GM12878 (cell line): Measurements from ENCODE around the gene EFCAB7. TPM values are rescaled to one million over a fixed set of nuclear protein-coding genes. Genes with fewer than 3 reads are reported as not detected.

Source experiments
- ATAC-seq: fragments of 200-7000 bp; cut with Tn5 transposase; 3 replicates; pipeline ENCODE4 v1.9.1; 2020; ENCODE audit warnings: mild to moderate bottlenecking, moderate library complexity
- BruUV-seq: library from RNA; stranded (reverse); fragments of 400-500 nt; replicated peaks from 2 replicates; lab custom pipeline; 2021; lab: Mats Ljungman, UMichigan
- CTCF ChIA-PET: fragments of 300-600 bp; sonication (Branson Sonifier 250); formaldehyde crosslinking; extraction: SDS; loops from one replicate; lab custom pipeline; 2021; ENCODE audit warnings: inconsistent platforms; lab: Yijun Ruan, JAX
- POLR2A ChIA-PET: fragments of 350-600 bp; formaldehyde crosslinking; extraction: SDS; loops from one replicate; lab custom pipeline; 2021; ENCODE audit warnings: inconsistent platforms; lab: Charles Lee
- RAD21 ChIA-PET: fragments of 300-600 bp; sonication (Branson Sonifier 250); formaldehyde crosslinking; loops from one replicate; lab custom pipeline; 2023; ENCODE audit warnings: antibody characterized with exemption; ENCODE audit not compliant: unreplicated experiment; lab: Charles Lee
- SMC1A ChIA-PET: fragments of 300-600 bp; sonication (Branson Sonifier 250); formaldehyde crosslinking; loops from one replicate; lab custom pipeline; 2023; ENCODE audit not compliant: unreplicated experiment, uncharacterized antibody; lab: Charles Lee
- DNase-seq: peaks from one replicate; pipeline ENCODE4 v3.0.0-alpha.2; 2011; ENCODE audit warnings: low read depth, low spot score
- FAIRE-seq: peaks from 3 replicates; lab custom pipeline; 2011; peaks lifted over from hg19 to GRCh38; lab: Jason Lieb, UNC
- H2AFZ ChIP-seq: 2 replicates; pipeline ENCODE4 v1.6.0; 2011; ENCODE audit warnings: low read depth, low read length, control low read depth; ENCODE audit not compliant: control insufficient read depth
- H3K27ac ChIP-seq: 2 replicates; pipeline ENCODE4 v1.5.1; 2011; ENCODE audit warnings: control low read depth; ENCODE audit not compliant: control insufficient read depth, insufficient read depth
- H3K27me3 ChIP-seq, 2 experiments: replicated peaks in 1 of 2; 2 replicates each; pipeline versions ENCODE4 v1.6.0 to v1.6.1; 2011; ENCODE audit warnings: low read length in 1 of 2; ENCODE audit not compliant: control insufficient read depth in 2 of 2, insufficient read depth in 2 of 2
- H3K36me3 ChIP-seq, 2 experiments: 2 replicates each; pipeline ENCODE4 v1.5.1; 2011; ENCODE audit warnings: low read length in 1 of 2; ENCODE audit not compliant: control insufficient read depth in 2 of 2, insufficient read depth in 2 of 2
- H3K4me1 ChIP-seq: 2 replicates; pipeline ENCODE4 v1.6.1; 2011; ENCODE audit warnings: mild to moderate bottlenecking, low read length, moderate library complexity, mixed read lengths; ENCODE audit not compliant: control insufficient read depth, insufficient read depth
- H3K4me2 ChIP-seq: 2 replicates; pipeline ENCODE4 v1.6.0; 2011; ENCODE audit warnings: control low read depth; ENCODE audit not compliant: control insufficient read depth, insufficient read depth
- H3K4me3 ChIP-seq: fragments of 200-600 bp; sonication (generic); 2 replicates; pipeline ENCODE4 v1.5.1; 2016
- H3K79me2 ChIP-seq: 2 replicates; pipeline ENCODE4 v1.6.0; 2011; ENCODE audit warnings: low read length; ENCODE audit not compliant: control insufficient read depth, insufficient read depth
- H3K9ac ChIP-seq: 2 replicates; pipeline ENCODE4 v1.8.0; 2011; ENCODE audit warnings: low read length, control low read depth, mixed read lengths; ENCODE audit not compliant: control insufficient read depth, insufficient read depth
- H3K9me3 ChIP-seq: replicated peaks from 3 replicates; pipeline ENCODE4 v1.5.1; 2011; ENCODE audit warnings: mild to moderate bottlenecking, low read length; ENCODE audit not compliant: control insufficient read depth, insufficient read depth
- H4K20me1 ChIP-seq: 2 replicates; pipeline ENCODE4 v1.6.0; 2011; ENCODE audit not compliant: control insufficient read depth, insufficient read depth
- ASH2L ChIP-seq: fragments of 300-600, 200-600 bp; sonication (generic); IDR thresholded peaks from 2 replicates; pipeline ENCODE4 v1.6.1; 2017; ENCODE audit warnings: low read depth, mild to moderate bottlenecking, borderline replicate concordance
- BMI1 ChIP-seq: fragments of 450-650 bp; IDR thresholded peaks from 2 replicates; pipeline ENCODE4 v1.6.1; 2016; ENCODE audit warnings: mild to moderate bottlenecking, moderate library complexity, borderline replicate concordance
- CEBPB ChIP-seq, 2 experiments: fragments of 150-350 bp in 1 of 2; IDR thresholded peaks; 2 replicates each; pipeline ENCODE4 v1.6.1; 2012 to 2014; ENCODE audit warnings: low read depth in 2 of 2, low read length in 2 of 2, borderline replicate concordance in 1 of 2, inconsistent platforms in 1 of 2
- FOS ChIP-seq: IDR thresholded peaks from 3 replicates; pipeline ENCODE4 v1.6.1; 2011; ENCODE audit warnings: borderline replicate concordance; ENCODE audit not compliant: insufficient read length; ENCODE audit errors: extremely low read depth
- HDGF ChIP-seq: fragments of 450-650 bp; IDR thresholded peaks from 2 replicates; pipeline ENCODE4 v1.6.1; 2016; ENCODE audit warnings: antibody characterized with exemption
- LARP7 ChIP-seq: fragments of 450-650 bp; IDR thresholded peaks from 2 replicates; pipeline ENCODE4 v1.6.1; 2017; ENCODE audit warnings: mild to moderate bottlenecking
- PML ChIP-seq: IDR thresholded peaks from 2 replicates; pipeline ENCODE4 v1.6.1; 2012; ENCODE audit warnings: low read length, inconsistent platforms
- TCF7 ChIP-seq: IDR thresholded peaks from 2 replicates; pipeline ENCODE4 v1.6.1; 2014; ENCODE audit warnings: antibody characterized with exemption, borderline replicate concordance
- WGBS: methylation state at CpG from one replicate; pipeline ENCODE4 v1.1.6; 2016; ENCODE audit warnings: low lambda C conversion rate; ENCODE audit not compliant: insufficient replicate concordance, insufficient coverage; ENCODE audit errors: missing lambda C conversion rate; 5-methylcytosine and 5-hydroxymethylcytosine counted together
- in situ Hi-C: fragments of 300-500 bp; cut with MboI; formaldehyde crosslinking; loops from 9 replicates; pipeline ENCODE4 v1.14.3; 2018; ENCODE audit warnings: mixed read lengths
- intact Hi-C: fragments of 100-400 bp; cut with micrococcal nuclease; formaldehyde crosslinking; loops from one replicate; pipeline ENCODE4 v1.14.2; 2022; ENCODE audit not compliant: unreplicated experiment
- polyA plus RNA-seq, 11 experiments: library from polyadenylated mRNA; depleted of rRNA in 4 of 11; unstranded in 6 of 11; stranded (reverse) in 5 of 11; fragments of >200 nt; fragmentation: Nextera tagmentation in 4 of 11; fragmentation: Illumina TruSeq in 1 of 11; extraction: Ambion mirVana in 4 of 11; extraction: Trizol in 1 of 11; gene quantifications; 1 replicate in 1 of 11; 2 replicates in 10 of 11; pipeline versions ENCODE4 v1.2.1 to v1.2.3, GENCODE V29; 2011 to 2016; ENCODE audit warnings: inconsistent platforms in 2 of 11, missing spikeins in 2 of 11, low read depth in 1 of 11
- total RNA-seq, 4 experiments: library from RNA; depleted of rRNA in 3 of 4; stranded (reverse); fragments of >200 nt in 3 of 4; fragmentation: Illumina TruSeq in 1 of 4; extraction: Trizol in 1 of 4; gene quantifications; 2 replicates each; pipeline versions ENCODE4 v1.2.1 to v1.2.3, GENCODE V29; 2013 to 2021
- TF ChIP-seq, protein P1 (sequence below): IDR thresholded peaks from 2 replicates; pipeline ENCODE4 v1.6.1; 2011; ENCODE audit warnings: low read depth, low read length, improper control_type of control experiment, borderline replicate concordance
- TF ChIP-seq, protein P2 (sequence below): fragments of 450-650 bp; IDR thresholded peaks from 2 replicates; pipeline ENCODE4 v1.6.1; 2018; ENCODE audit warnings: borderline replicate concordance, mild to moderate bottlenecking; ENCODE audit not compliant: partially characterized antibody
- TF ChIP-seq, protein P3 (sequence below): IDR thresholded peaks from 2 replicates; pipeline ENCODE4 v1.6.1; 2012; ENCODE audit warnings: low read length, inconsistent platforms

Gene EFCAB7
- total and polyA plus RNA-seq, 10 of the 15 experiments (the other 5 are each of a cell fraction or from before 2014, with no cell fraction given): 4.4 to 9.8 (median 5.7) TPM

DNA sequence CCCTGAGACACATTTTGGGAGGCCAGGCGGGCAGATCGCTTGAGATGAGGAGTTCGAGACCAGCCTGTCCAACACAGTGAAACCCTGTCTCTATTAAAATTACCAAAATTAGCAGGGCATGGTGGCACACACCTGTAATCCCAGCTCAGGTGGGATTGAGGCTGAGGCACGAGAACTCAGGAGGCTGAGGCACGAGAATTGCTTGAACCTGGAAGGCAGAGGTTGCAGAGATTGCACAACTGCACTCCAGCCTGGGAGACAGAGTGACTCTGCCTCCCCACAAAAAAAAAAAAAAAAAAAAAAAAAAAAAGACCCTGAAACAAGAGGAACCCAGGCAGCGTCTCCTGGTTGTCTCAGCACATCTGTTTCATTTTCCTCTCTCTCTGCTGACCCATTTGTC is 94.1 kb downstream of the EFCAB7 start:
- H3K36me3 ChIP-seq: peaks cover 0 to 8% of the 10 kb centered on the region in 2 experiments; a peak in 1 of 4 replicates
- TF ChIP-seq LARP7 (no peak), TCF7 (no peak), CEBPB (IDR thresholded peaks at IDR 0.05; ENCODE audit: borderline replicate concordance in 1 of 2, low read depth in 2 of 2, low read length in 2 of 2) (no peak), HDGF (no peak)
- TF ChIP-seq, protein P1, sequence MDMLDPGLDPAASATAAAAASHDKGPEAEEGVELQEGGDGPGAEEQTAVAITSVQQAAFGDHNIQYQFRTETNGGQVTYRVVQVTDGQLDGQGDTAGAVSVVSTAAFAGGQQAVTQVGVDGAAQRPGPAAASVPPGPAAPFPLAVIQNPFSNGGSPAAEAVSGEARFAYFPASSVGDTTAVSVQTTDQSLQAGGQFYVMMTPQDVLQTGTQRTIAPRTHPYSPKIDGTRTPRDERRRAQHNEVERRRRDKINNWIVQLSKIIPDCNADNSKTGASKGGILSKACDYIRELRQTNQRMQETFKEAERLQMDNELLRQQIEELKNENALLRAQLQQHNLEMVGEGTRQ: no peak
- no peaks in the 10 kb centered on the region for H4K20me1 ChIP-seq
- ATAC-seq (no peak), DNase-seq (no peak), FAIRE-seq (no peak)
- intact Hi-C loops: loop anchor here (5.0 kb wide), 1 partner anchor 300 kb away; no protein-coding TSS in a partner anchor
- ChIA-PET POLR2A (no interaction called here), CTCF (interaction anchor here (0.8 to 1.8 kb wide), 12 partner anchors 8 to 630 kb away, joined by 3 to 18 read pairs (median 4); partner anchors contain the start of gene PGM1), SMC1A (interaction anchor here (1.2 to 2.2 kb wide), 5 partner anchors 16 to 629 kb away, joined by 4 to 12 read pairs (median 5); no protein-coding TSS in a partner anchor), RAD21 (interaction anchor here (0.9 to 1.3 kb wide), 3 partner anchors 8 to 520 kb away, joined by 4 to 7 read pairs (median 5); no protein-coding TSS in a partner anchor)
- no peak overlapping the region for H2AFZ ChIP-seq
- H3K27me3 ChIP-seq: no peaks in the 10 kb centered on the region
- no peak overlapping the region for H3K27ac ChIP-seq
- no peak overlapping the region for H3K4me2 ChIP-seq
- 94% methylated on average over 6 of the region's 6 CpGs for WGBS
- in situ Hi-C loops: loop anchor here (5.0 to 10.0 kb wide), 2 partner anchors 297 to 625 kb away; no protein-coding TSS in a partner anchor
- no peak overlapping the region for H3K4me3 ChIP-seq
- no peaks in the 10 kb centered on the region; the same call in 2 of the 3 replicates for H3K9me3 ChIP-seq
- BruUV-seq: no TSS peak
- H3K9ac ChIP-seq: no peak overlapping the region
- no peaks in the 10 kb centered on the region for H3K4me1 ChIP-seq
- no peaks in the 10 kb centered on the region; the same call in 1 of the 2 replicates for H3K79me2 ChIP-seq

DNA sequence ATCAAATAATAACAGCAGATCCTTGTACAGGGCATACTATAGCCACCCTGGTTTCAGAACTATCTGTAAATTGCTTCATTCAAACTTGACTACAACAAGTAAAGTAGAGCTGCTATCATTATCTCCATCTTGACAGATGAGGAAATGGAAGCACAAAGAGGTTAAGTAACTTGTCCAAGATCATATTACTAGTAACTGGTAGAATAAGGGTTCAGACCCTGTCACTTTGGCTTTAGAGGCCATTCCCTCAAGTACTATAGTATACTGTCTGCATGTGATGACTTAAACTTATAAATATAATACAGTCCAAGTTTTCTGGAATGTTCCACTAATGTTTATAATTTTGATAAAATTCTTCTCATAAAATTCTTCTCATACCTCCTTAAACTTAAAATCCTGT is 94.7 kb downstream of the EFCAB7 start:
- no peak overlapping the region for H3K9ac ChIP-seq
- no peak overlapping the region for H2AFZ ChIP-seq
- peaks cover 0 to 8% of the 10 kb centered on the region in 2 experiments; a peak in 1 of 4 replicates for H3K36me3 ChIP-seq
- H3K4me1 ChIP-seq: peaks cover 5% of the 10 kb centered on the region; the same call in 1 of the 2 replicates
- H3K4me2 ChIP-seq: no peak overlapping the region
- H3K27ac ChIP-seq: no peak overlapping the region
- DNase-seq (no peak), FAIRE-seq (no peak), ATAC-seq (no peak)
- no peaks in the 10 kb centered on the region for H4K20me1 ChIP-seq
- H3K27me3 ChIP-seq: no peaks in the 10 kb centered on the region
- in situ Hi-C loops (loop anchor here (5.0 to 10.0 kb wide), 2 partner anchors 297 to 624 kb away; no protein-coding TSS in a partner anchor), intact Hi-C loops (loop anchor here (5.0 kb wide), 1 partner anchor 299 kb away; no protein-coding TSS in a partner anchor)
- SMC1A ChIA-PET: interaction anchor here (1.5 to 2.2 kb wide), 2 partner anchors 74 to 519 kb away, joined by 9 to 12 read pairs; no protein-coding TSS in a partner anchor
- POLR2A ChIA-PET: no interaction called here
- CTCF ChIA-PET: interaction anchor here (1.5 to 1.6 kb wide), 2 partner anchors 28 to 60 kb away, joined by 3 to 7 read pairs; no protein-coding TSS in a partner anchor
- no peaks in the 10 kb centered on the region; the same call in none of the 2 replicates for H3K79me2 ChIP-seq
- no TSS peak for BruUV-seq
- RAD21 ChIA-PET: no interaction called here
- H3K4me3 ChIP-seq: no peak overlapping the region
- no peaks in the 10 kb centered on the region; the same call in 2 of the 3 replicates for H3K9me3 ChIP-seq
- TF ChIP-seq, protein P2, sequence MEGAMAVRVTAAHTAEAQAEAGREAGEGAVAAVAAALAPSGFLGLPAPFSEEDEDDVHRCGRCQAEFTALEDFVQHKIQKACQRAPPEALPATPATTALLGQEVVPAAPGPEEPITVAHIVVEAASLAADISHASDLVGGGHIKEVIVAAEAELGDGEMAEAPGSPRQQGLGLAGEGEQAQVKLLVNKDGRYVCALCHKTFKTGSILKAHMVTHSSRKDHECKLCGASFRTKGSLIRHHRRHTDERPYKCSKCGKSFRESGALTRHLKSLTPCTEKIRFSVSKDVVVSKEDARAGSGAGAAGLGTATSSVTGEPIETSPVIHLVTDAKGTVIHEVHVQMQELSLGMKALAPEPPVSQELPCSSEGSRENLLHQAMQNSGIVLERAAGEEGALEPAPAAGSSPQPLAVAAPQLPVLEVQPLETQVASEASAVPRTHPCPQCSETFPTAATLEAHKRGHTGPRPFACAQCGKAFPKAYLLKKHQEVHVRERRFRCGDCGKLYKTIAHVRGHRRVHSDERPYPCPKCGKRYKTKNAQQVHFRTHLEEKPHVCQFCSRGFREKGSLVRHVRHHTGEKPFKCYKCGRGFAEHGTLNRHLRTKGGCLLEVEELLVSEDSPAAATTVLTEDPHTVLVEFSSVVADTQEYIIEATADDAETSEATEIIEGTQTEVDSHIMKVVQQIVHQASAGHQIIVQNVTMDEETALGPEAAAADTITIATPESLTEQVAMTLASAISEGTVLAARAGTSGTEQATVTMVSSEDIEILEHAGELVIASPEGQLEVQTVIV: no peak
- TF ChIP-seq PML (no peak), BMI1 (no peak), FOS (no peak), ASH2L (no peak)
- TF ChIP-seq, protein P3, sequence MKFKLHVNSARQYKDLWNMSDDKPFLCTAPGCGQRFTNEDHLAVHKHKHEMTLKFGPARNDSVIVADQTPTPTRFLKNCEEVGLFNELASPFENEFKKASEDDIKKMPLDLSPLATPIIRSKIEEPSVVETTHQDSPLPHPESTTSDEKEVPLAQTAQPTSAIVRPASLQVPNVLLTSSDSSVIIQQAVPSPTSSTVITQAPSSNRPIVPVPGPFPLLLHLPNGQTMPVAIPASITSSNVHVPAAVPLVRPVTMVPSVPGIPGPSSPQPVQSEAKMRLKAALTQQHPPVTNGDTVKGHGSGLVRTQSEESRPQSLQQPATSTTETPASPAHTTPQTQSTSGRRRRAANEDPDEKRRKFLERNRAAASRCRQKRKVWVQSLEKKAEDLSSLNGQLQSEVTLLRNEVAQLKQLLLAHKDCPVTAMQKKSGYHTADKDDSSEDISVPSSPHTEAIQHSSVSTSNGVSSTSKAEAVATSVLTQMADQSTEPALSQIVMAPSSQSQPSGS: no peak
